ENCODE data around the gene CPLX1.

Gene CPLX1

DNA sequence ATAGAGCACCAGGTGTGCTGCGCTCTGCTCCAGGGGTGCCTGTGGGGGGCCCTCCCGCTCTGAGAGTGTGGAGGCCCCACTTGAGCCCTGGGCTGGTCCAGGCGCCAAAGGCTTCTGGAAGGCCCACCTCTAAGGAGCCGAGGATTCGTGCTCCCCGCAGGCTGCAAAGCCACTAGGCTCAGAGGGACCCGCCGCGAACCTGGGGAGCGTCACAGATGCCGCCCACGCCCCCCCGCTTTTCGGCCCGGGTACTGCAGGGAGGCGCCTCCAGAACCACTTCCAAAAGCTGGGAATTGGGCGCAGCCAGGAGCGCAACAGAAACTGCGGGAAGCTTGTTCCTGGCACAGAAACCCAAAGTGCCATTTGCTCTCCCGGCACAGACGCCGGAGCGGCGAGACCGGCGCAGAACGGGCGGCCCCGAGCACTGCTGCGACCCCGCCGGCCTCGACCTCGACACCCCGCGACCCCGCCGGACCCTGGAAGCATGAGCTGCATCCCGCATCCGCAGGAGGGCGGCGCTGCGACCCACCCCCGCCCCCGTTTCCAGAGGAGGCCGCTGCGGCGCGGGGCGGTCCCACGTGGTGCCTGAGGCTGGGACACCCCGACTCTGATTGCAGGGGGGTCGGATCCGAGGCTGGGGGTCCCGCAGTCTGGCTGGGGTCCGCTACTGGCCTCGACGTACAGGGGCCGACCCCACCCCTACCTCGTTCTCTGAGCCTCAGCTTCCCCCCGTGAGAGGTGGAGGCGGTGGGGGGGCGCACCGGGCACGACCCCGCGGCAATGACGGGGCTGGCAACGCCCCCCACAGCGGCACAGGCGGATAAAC lies 30.8 kb downstream of the CPLX1 start:
- no peak for DNase-seq (ENCODE audit: insufficient read length, low spot score)
- FAIRE-seq, result no peak

DNA sequence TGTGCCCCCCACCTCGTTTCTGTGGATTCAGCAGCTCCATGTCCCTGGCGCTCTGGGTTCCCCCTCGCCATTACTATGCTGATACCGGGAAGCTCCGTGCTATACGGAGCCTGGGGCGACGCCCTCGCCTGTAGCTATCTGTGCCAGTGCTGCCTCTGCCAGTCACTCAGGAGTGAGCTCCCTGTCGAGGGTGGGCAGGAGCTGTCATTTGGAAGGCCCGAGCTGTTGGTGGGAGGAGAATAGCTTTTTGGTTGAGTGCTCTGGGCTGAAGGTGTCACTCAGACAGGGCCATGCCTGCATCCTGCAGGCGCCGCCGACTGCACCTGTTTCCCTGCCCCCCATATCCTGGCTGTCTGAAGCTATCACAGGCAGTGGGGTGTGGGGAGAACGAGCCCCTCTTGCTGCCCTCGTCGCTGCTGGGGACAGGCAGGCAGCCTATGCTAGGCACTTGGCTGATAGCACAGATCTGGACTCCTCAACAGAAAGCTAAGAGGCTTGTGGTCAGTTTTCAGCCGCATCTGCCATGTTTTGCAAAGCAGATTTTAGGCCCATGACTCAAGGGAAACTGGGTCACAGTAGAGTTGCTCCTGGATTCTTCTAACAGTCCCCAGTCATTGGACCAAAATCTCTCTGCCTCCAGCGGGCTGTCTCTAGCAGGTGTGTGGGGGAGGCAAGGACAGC lies 31.8 kb downstream of the CPLX1 start:
- DNase-seq (ENCODE audit: insufficient read length, low spot score), result no peak
- FAIRE-seq, result no peak

GRCh38 chr4:793093-793861 lies 32.7 kb downstream of the CPLX1 start:
- DNase-seq (ENCODE audit: insufficient read length, low spot score) (no peak), FAIRE-seq (no peak)

GRCh38 chr4:792626-793092 lies 33.3 kb downstream of the CPLX1 start:
- FAIRE-seq (peak; percentile 72), DNase-seq (ENCODE audit: insufficient read length, low spot score) (no peak)

DNA sequence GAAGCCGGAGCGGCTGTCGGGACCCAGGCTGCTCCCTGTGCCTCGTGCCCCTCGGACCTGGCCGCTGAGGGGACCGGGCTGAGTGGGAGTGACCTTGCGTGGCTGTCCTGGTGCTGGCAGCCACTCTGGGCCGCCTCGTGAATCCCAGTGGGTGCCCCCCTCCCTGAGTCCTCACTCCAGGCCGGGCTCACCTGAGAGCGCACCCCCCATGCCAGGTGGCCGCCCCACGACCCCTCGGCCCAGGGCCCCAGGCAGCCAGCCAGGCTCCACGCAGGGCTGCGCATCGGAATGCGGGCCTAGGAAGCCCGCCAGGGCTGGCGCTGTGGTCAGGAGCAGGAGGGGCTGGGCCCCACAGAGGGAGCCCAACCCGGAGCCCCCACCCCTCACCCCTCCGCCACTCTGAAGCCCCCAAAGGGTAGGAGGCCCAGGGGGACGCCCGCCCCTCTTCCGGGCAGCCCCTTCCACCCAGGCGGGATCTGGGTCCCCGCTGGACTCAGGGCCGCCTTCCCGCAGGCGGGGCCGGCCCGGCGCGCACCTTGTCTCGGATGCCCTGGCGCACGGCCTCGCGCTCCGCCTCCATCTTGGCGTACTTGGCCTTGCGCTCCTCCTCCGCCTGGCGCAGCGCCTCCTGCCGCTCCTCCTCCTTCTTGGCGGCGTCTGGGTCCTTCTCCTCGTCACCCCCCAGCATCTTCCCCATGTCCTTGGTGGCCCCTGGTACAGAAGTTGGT lies 33.9 kb downstream of the CPLX1 start:
- FAIRE-seq (no peak), DNase-seq (ENCODE audit: insufficient read length, low spot score) (no peak)

- no peak for DNase-seq (ENCODE audit: insufficient read length, low spot score)
- FAIRE-seq, result no peak
Observed at GRCh38 chr4:791252-791897, 34.6 kb downstream of the CPLX1 start.

DNA sequence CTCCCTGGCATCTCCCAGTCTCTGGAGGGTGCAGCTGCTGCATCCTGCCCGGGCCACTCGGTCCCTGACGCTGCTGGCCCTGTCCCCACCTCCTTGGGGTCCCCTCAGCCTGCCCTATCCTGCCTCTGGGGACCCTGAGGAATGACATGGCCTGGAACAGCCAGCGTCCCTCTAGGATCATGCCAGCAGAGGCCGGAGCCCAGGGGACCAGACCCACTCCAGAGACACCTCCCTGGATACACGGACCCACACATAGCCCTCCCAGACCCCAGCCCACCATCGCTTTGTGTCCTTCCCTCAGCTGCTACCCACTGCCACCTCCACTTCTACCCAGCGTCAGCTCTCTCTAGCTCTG lies 35.5 kb downstream of the CPLX1 start:
- DNase-seq (ENCODE audit: insufficient read length, low spot score) (no peak), FAIRE-seq (no peak)

DNA sequence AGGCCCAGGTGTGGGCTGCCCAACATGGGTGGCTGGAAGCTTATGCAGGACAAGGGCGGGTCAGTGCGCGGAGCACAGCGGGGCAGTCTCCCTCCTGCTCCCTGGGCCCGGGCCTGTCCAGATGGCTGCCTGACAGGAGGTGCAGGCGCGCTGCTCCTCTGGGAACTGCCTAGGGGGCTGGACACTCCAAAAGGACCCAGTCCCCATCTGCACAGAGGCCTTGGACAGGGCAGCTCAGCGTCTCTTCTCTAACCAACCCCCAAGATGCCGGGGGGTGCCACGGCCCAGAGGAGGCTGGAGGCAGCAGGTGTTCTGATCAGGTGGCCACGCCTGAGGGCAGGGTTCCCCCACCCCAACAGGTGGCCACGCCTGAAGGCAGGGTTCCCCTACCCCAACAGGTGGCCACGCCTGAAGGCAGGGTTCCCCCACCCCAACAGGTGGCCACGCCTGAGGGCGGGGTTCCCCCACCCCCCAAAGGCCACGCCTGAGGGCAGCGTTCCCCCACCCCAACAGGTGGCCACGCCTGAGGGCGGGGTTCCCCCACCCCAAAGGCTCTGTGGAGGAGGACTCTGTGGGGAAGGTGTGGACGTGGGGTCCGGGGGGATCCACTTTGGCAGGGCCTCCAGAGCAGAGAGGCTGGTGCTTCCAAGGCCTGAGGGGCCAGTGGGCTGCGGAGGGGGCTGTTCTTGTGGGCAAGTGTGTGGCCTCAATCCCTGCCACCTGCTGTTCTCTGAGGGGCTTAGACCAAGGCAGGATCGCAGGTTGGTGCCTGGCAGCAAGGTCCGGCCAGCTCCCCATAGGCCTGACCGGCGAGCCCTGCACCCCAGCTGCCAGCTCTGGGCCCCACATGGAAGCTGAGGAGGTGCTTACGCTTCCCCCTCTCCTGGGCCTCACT lies 36.1 kb downstream of the CPLX1 start:
- FAIRE-seq (no peak), DNase-seq (ENCODE audit: insufficient read length, low spot score) (no peak)

DNA sequence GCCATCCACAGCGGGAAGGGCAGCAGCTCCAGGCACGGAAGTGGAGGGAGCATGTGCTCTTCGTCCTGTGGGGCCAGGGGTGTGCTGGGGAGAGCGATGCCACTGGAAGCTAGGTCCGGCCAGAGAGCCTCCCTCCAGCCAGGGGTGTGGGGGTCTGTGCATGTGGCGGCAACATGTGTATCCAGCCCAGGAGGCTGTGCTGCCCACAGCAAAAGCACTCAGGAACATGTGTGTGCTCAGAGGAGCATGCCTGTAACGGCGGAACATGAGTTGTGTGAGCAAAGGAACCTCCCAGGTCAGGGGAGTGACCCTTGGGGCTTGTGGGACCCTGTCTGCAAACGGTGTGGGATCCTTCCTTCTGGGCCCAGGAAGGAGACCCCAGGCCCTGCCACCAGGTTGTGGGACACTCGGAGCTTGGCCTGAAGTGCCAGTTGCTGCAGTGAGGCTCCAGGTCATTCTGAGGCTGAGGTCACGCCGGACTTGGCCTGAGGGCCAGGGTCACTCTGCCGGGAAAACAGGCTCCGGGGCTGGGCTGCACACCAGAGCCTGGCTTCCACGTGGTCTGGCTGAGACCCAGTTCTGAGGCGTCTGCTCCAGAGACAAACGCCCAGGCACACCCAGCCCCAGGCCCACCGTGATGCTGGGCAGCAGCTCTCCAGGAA lies 37.2 kb downstream of the CPLX1 start:
- FAIRE-seq, result no peak
- DNase-seq (ENCODE audit: insufficient read length, low spot score), result no peak

DNA sequence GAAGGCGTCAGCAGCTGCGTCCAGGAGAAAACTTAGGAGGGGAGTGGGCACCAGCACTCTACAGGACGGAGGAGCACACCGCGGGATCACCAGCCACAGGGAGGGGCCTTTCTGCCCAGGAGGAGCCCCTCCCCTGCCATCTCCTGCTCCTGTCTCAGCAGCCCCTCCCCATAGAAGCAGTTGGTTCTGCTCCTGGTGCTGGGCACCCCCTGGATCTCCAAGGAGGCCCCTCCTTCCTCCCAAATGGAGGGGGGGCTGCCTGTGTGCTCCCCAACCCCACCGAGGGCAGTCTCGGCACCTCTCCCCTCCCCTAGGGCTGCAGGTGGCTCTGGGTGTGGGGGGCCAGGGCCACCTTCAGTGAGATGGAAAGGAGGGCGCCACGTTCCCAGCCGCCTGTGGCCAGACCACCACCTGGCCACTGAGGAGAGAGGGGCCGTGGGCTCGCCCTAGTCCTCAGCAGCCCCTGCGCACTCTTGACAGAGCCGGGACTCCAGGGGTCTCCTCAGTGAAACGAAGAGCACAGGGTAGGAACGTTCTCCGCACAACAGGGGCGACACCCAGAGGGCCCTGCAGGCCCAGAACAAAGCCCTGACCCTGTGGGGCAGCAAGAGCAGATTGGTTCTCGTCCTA lies 37.8 kb downstream of the CPLX1 start:
- FAIRE-seq (no peak), DNase-seq (ENCODE audit: insufficient read length, low spot score) (no peak)

DNA sequence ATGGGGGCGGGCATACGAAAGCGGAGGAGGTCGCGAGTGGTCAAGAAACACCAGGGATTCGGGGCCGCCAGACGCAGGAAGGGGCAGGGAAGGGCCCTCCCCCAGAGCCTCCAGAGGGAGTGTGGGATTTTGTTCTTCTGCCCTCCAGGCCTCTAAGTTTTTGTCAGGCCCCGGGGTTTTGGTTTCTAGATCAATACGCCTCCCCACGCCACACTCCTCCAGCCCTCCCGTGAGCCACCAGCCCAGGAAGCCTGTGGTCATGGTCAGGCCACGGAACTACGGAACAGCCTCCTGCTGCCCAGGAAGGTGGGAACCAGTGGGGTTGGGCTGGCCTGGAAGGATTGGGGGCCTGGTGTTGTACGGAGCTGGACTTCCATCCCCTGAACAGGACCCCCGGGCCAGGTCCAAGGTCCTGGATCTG lies 38.4 kb downstream of the CPLX1 start:
- no peak for DNase-seq (ENCODE audit: insufficient read length, low spot score)
- no peak for FAIRE-seq

GRCh38 chr4:786861-787300 lies 39.0 kb downstream of the CPLX1 start:
- no peak for FAIRE-seq

DNA sequence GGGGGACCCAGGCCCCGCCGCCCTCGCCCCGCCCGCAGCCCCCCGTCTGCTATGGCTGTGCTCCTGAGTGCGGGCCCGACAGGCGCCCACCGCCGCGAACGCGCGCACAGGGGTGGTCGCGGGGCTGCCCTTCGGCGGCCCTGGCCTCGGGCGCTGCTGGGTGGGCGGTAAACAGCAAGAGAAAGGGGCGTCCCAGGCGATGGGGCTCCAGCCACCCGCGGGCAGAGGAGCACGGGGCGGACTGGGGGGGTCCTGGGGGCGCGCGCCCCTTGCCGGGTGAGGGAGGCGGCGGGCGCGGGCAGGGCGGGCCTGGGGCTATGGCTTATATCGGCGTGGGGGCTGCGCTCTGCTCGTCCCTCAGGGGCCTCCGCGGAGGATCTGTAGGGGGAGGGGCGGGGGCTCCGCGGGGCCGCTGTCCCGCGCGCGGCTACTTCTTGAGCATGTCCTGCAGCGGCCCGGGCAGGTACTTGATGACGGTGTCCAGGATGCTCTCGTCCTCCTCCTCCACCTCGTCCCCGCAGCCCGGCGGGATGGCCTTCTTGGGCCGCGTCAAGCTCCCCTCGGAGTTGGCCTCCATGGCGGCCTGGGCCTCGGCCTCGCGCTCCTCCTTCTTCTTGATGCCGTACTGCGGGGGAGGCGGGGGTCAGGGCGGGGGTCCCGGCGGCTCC lies 39.7 kb downstream of the CPLX1 start:
- FAIRE-seq (no peak), DNase-seq (ENCODE audit: insufficient read length, low spot score) (no peak)

More at GRCh38 chr4:786861-787300, 39.0 kb downstream of the CPLX1 start:
- DNase-seq (ENCODE audit: insufficient read length, low spot score), result no peak

DNA sequence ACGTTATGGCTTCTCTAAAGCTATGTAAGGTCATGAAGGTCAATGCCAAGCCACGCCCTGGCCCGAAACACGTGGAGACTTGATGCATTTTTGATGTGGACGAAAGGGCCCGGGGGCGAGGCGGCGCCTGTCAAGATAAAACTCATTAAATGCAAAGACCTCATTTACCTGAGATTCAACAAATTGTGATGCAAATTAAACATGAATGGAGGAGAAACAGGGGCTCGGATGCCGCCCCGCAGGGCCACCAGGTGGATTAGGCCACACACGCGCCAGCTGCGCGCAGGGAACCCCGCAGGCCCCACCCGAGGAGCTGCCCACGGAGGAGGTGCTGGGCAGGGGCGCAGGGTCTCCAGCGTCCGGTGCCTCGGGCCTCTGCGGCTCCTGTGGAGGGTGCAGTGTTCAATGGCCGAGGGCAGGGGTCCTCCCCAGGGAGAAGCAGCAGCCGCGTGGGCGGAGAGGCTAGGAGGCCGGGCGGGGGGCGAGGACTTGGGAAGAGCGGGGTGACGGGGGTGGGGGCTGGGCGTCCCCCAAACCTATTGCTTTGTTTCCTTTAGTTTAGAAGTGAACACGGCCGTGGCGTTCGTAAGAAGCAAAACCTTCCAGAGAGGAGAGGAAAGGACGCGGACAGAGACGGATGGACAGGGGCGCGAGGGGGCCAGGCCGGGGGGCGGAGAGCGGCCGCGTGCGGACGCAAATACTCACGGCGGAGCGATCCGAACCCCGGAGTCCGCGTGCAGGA lies 40.4 kb downstream of the CPLX1 start:
- no peak for DNase-seq (ENCODE audit: insufficient read length, low spot score)
- FAIRE-seq, result no peak

GRCh38 chr4:784401-785331 lies 41.3 kb downstream of the CPLX1 start:
- no peak for DNase-seq (ENCODE audit: insufficient read length, low spot score)
- no peak for FAIRE-seq
